Heart right ventricle (tissue), 16 donors: ENCODE results near the gene IL12RB2. TPM values are rescaled to one million over a fixed set of nuclear protein-coding genes. Genes with fewer than 3 reads are reported as not detected.

ENCODE experiments used
- ATAC-seq, 8 donors: fragments of 200-7000 bp; cut with Tn5 transposase; one replicate each; pipeline ENCODE4 v1.9.1; 2020; ENCODE audit warnings: mild to moderate bottlenecking in 8 of 8, moderate library complexity in 8 of 8, moderate number of reproducible peaks in 1 of 8
- DNase-seq, 2 donors: peaks; one replicate each; pipeline ENCODE4 v3.0.0-alpha.2; 2020
- H3K27ac ChIP-seq, 10 donors: fragments of 200-600 bp; sonication (generic) in 2 of 10; one replicate each; pipeline versions ENCODE4 v1.5.0 to v1.8.0; 2020 to 2022; ENCODE audit warnings: mild to moderate bottlenecking in 3 of 10
- H3K27me3 ChIP-seq, 7 donors: fragments of 200-600 bp; one replicate each; pipeline ENCODE4 v1.8.0; 2021 to 2022; ENCODE audit warnings: mild to moderate bottlenecking in 2 of 7
- H3K36me3 ChIP-seq, 9 donors: fragments of 200-600 bp; sonication (generic) in 1 of 9; one replicate each; pipeline versions ENCODE4 v1.5.0 to v1.8.0; 2020 to 2022; ENCODE audit warnings: mild to moderate bottlenecking in 2 of 9
- H3K4me1 ChIP-seq, 9 donors: fragments of 200-600 bp; sonication (generic) in 1 of 9; one replicate each; pipeline versions ENCODE4 v1.5.0 to v1.8.0; 2020 to 2022; ENCODE audit warnings: mild to moderate bottlenecking in 4 of 9
- H3K4me3 ChIP-seq, 10 donors: fragments of 200-600 bp; sonication (generic) in 2 of 10; one replicate each; pipeline versions ENCODE4 v1.5.0 to v1.8.0; 2020 to 2022; ENCODE audit warnings: mild to moderate bottlenecking in 7 of 10, moderate library complexity in 2 of 10
- H3K9me3 ChIP-seq, 11 donors: fragments of 200-600 bp in 10 of 11; sonication (generic) in 2 of 11; one replicate each; pipeline versions ENCODE4 v1.5.0 to v1.8.0; 2013 to 2022; ENCODE audit warnings: mild to moderate bottlenecking in 2 of 11, control low read depth in 1 of 11, moderate library complexity in 1 of 11
- WGBS, 2 donors: extraction: QIAGEN DNeasy Blood & Tissue Kit; methylation state at CpG; one replicate each; pipeline ENCODE4 v1.1.7; 2013; ENCODE audit warnings: inconsistent platforms in 1 of 2; 5-methylcytosine and 5-hydroxymethylcytosine counted together
- intact Hi-C, 10 donors: fragments of 100-400 bp; cut with DNase I; formaldehyde crosslinking; loops; one replicate each; pipeline versions ENCODE4 v1.11.1 to v1.14.2; 2022
- polyA plus RNA-seq, 2 donors: library from polyadenylated mRNA; stranded (reverse); fragments of 200-250 nt; gene quantifications; one replicate each; pipeline ENCODE4 v1.2.3, GENCODE V29; 2013
- total RNA-seq, 10 donors: library from RNA; stranded (reverse); fragmentation: NEBNext Ultra II Directional in 3 of 10; extraction: Animal tissue kit (Norgen Biotek cat#: 25700) in 3 of 10; gene quantifications; one replicate each; pipeline versions ENCODE4 v1.2.1 to v1.2.4, GENCODE V29; 2021 to 2023
- TF ChIP-seq, protein P1 (sequence below), 9 donors: fragments of 200-600 bp; sonication (generic) in 2 of 9; IDR thresholded peaks; one replicate each; pipeline versions ENCODE4 v1.5.0 to v1.8.0; 2021 to 2022; ENCODE audit warnings: antibody characterized with exemption in 9 of 9, mild to moderate bottlenecking in 5 of 9, moderate library complexity in 1 of 9
- donor health status: Arrhythmogenic right ventricular cardiomyopathy.
- donor health status: ischemic (EF 13 %, LVEDD 7.1; RV severe dilation, severe dysfunction).
- donor health status: healthy with polysubstance abuse.
- donor health status: DM: no; HTN: yes; CAD: no.
- donor health status: DM: no; HTN: no; CAD: no.
- donor health status: ischemic (EF 25% LVEDD 6.9; RV normal size, moderate dysfunction).
- donor health status: ischemic (EF 25% LVEDD 5.7; RV mildly dilated, moderate dysfunction).
- donor health status: healthy.
- donor health status: DM: yes; HTN: yes; CAD: no.
- donor health status: Ischemic cardiomyopathy.
- donor health status: ischemic (EF 35%, LVEDD 5.7; RV mildly dilated, moderate dysfunction).
- donor health status: nonischemic (EF 11% LVEDD 7.7; RV severe dilation, severe dysfunction).
- donor health status: DM: yes; HTN: yes; CAD: no.
- donor health status: PGD.
- donor health status: ischemic (EF 29% LVEDD 5.4; RV normal size, mild dysfunction).
- donor health status: nonischemic (EF 23%, LVEDD 6.1; RV moderate dilation, normal function).

Gene IL12RB2
- total and polyA plus RNA-seq, 12 donors, result 0.09 to 1.2 (median 0.22) TPM; not detected in 1

DNA sequence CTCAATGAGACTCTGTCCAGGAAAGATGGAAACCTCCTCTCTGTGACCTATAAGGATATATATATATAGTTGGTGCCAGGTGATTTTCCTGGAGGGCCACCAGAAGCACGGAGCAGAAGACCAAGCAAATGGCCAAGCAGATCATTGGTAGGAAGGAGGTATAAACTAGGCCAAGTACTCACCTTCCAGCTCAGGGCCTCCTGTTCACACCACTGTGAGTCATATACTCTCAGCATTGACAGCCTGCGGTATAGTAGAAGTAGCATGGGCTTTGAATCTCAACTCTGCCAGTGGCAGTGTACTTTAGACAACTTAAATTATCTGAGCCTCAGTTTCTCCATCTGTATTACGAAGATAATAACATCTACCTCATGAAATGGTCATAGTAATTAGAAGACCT, 15.4 kb downstream of the IL12RB2 start:
- peaks cover 0 to 6% (median 0%) of the 10 kb centered on the region in 7 donors for H3K27me3 ChIP-seq
- no peaks in the 10 kb centered on the region for H3K36me3 ChIP-seq
- TF ChIP-seq, protein P1, sequence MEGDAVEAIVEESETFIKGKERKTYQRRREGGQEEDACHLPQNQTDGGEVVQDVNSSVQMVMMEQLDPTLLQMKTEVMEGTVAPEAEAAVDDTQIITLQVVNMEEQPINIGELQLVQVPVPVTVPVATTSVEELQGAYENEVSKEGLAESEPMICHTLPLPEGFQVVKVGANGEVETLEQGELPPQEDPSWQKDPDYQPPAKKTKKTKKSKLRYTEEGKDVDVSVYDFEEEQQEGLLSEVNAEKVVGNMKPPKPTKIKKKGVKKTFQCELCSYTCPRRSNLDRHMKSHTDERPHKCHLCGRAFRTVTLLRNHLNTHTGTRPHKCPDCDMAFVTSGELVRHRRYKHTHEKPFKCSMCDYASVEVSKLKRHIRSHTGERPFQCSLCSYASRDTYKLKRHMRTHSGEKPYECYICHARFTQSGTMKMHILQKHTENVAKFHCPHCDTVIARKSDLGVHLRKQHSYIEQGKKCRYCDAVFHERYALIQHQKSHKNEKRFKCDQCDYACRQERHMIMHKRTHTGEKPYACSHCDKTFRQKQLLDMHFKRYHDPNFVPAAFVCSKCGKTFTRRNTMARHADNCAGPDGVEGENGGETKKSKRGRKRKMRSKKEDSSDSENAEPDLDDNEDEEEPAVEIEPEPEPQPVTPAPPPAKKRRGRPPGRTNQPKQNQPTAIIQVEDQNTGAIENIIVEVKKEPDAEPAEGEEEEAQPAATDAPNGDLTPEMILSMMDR (IDR thresholded peaks at IDR 0.05), result no peak
- no peak overlapping the region for H3K4me3 ChIP-seq
- ATAC-seq (no peak), DNase-seq (no peak)
- 90 to 92% methylated on average over 3 of the region's 3 CpGs for WGBS, 2 donors
- H3K4me1 ChIP-seq, result no peaks in the 10 kb centered on the region
- H3K9me3 ChIP-seq, result no peaks in the 10 kb centered on the region
- intact Hi-C loops, result no loop called here
- H3K27ac ChIP-seq, result no peak overlapping the region

DNA sequence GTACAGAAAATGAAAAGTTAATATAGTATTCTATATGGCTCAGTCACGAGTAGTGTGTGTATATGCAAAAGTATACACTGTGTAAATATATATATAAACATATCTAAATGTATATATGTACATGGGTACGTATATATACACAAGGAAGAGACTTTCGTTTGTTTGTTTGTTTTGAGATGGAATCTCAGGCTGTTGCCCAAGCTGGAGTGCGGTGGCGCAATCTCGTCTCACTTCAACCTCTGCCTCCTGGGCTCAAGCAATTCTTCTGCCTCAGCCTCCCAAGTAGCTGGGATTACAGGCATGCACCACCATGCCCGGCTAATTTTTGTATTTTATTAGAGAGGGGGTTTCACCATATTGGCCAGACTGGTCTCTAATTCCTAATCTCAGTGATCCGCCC, 16.4 kb downstream of the IL12RB2 start:
- TF ChIP-seq, protein P1 (IDR thresholded peaks at IDR 0.05), result no peak
- H3K27me3 ChIP-seq, result peaks cover 0 to 3% (median 0%) of the 10 kb centered on the region in 7 donors
- no peak overlapping the region for H3K27ac ChIP-seq
- no peak for ATAC-seq
- no peak overlapping the region for H3K4me3 ChIP-seq
- H3K9me3 ChIP-seq, result no peaks in the 10 kb centered on the region
- intact Hi-C loops, result no loop called here
- WGBS, 2 donors, result 91% methylated on average over 8 of the region's 8 CpGs
- H3K36me3 ChIP-seq, result no peaks in the 10 kb centered on the region
- no peak for DNase-seq
- no peaks in the 10 kb centered on the region for H3K4me1 ChIP-seq

DNA sequence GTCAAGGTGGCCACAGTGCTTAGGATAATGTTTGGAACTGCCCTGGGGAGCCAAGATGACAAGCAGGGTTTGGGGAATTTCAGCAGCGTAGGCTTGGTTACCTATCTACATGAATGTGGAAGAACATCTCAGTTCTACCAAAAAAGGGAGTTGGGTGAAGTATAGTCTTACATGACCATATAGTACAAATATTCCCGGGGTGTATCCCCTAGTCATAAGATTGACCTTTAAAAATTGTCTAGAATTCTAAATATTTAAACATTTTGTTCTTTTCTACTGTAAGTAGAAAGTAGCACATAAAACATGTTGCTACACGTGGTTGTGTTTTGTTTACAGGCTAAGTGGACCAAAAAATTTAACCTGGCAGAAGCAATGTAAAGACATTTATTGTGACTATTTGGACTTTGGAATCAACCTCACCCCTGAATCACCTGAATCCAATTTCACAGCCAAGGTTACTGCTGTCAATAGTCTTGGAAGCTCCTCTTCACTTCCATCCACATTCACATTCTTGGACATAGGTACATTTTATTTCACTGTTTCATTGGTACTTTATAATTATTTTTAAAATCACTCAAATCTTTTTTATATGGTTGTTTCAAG, 20.3 kb downstream of the IL12RB2 start:
- no peak for ATAC-seq
- Histone ChIP-seq H3K36me3 (no peaks in the 10 kb centered on the region), H3K27ac (no peak overlapping the region), H3K9me3 (no peaks in the 10 kb centered on the region), H3K27me3 (peaks cover 0 to 3% (median 0%) of the 10 kb centered on the region in 7 donors), H3K4me1 (no peaks in the 10 kb centered on the region), H3K4me3 (no peak overlapping the region)
- 85% methylated on average over 3 of the region's 3 CpGs for WGBS, 2 donors
- intact Hi-C loops, result no loop called here
- TF ChIP-seq, protein P1 (IDR thresholded peaks at IDR 0.05), result no peak
- no peak for DNase-seq

DNA sequence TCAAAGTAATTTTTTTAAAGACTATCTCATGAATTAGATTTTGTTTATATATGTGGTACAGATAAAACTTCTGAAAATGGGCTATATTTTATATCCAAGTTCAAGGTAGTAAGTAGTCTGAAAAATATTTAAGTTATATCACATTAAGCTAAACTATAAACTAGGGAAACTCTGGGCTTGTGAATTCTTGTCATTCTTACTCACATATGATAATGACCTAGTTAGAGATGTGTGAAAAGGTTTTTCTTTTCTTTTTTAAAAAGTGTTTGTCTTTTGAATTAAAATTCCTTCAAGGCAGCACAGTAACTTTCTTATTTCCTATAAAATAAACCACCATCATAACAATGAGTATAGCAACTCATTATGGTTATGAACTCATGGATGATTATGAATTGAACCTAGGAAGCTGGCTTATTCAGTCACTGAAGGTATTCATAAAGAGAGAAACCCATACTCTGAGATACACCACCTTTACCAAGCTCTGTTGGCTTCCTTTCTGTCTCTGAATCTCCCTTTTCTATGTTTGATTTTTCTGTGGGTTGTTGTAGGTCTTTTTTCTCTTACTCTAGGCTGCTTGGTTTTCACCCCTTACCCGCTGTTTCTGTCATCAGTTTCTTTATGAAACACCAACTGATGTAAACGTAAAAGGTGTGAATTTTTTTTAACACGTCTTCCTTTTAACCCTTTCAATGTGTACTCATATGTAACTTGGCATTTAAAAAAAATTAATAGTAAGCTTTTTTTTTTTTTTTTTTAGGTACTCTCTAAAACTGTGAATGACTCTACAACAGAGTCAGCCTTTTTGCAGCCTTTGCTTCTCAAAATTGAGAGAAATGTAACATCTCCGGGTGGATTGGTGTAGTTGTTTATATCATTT, 25.2 kb downstream of the IL12RB2 start:
- WGBS, 2 donors, result 65 to 66% methylated on average over 4 of the region's 4 CpGs
- ATAC-seq, result no peak

More for the DNA sequence above, 25.2 kb downstream of the IL12RB2 start:
- DNase-seq, result no peak
- no peak overlapping the region for H3K27ac ChIP-seq
- no peak overlapping the region for H3K4me3 ChIP-seq
- TF ChIP-seq, protein P1 (IDR thresholded peaks at IDR 0.05), result no peak
- no peaks in the 10 kb centered on the region for H3K4me1 ChIP-seq
- intact Hi-C loops, result no loop called here
- no peaks in the 10 kb centered on the region for H3K36me3 ChIP-seq
- H3K27me3 ChIP-seq, result no peaks in the 10 kb centered on the region
- no peaks in the 10 kb centered on the region for H3K9me3 ChIP-seq
